GM12892 (cell line): ENCODE measurements around the gene CP.

Experiments used
- POLR2A ChIP-seq: IDR thresholded peaks from 2 replicates; pipeline ENCODE4 v1.6.1; 2011; ENCODE audit warnings: low read depth, low read length, control low read depth
- TAF1 ChIP-seq: IDR thresholded peaks from 2 replicates; pipeline ENCODE4 v1.6.1; 2011; ENCODE audit warnings: low read depth, mild to moderate bottlenecking, control low read depth, low read length, borderline replicate concordance

DNA sequence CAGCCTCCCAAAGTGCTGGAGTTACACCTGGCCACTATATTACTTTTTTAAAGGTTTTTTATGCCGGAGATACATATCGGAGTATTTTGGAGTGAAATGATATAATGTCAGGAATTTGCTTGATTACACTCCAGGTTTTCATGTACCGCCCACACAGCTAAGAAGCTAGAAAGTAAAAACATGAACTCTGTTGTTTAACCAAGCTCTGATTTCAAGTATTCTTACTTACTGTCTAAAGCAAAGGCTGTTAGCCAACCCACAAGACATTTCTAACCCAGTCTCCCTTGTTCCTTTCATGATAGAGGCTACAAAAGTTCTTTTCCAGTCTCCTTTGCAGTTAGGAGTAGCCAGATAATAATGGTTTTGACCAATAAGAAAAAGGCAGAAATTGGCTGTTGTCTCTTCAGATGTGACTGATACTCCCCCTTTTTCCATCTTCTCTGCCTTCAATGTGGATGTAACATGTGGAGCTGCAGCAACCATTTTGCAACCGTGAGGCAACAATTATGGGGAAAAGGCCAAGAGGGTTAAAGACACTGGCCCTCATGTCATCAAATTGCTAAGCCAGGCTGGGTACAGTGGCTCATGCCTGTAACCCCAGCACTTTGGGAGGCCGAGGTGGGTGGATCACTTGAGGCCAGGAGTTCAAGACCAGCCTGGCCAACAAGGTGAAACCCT is 6.1 kb upstream of the CP start:
- TF ChIP-seq TAF1: no peak
- no peak for TF ChIP-seq POLR2A
